ENCODE data around the gene DBN1. TPM values are rescaled to one million over a fixed set of nuclear protein-coding genes. Genes with fewer than 3 reads are reported as not detected.

DBN1 gene
- total and polyA plus RNA-seq, 10 donors: 6.8 to 26.5 (median 17.0) TPM

DNA sequence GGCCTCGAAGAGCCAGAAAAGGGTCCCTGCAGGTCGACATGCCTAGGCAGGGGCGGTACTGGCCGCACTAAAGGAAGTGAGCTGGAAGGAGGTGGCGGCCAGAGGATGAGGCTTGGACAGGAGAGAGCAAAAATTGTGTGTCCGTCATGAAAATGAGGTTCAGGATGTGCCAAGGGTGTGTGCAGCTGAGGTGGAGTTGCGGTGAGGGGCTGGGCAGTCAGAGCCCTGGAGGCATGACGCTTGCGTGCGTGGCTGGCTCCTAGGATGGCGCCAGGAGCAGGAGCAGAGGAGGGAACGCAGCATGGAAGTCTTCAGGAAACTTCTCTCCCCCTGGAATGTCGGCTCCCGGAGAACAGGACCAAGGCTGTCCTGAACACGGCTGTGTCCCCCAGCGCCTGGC lies 29.5 kb upstream of the DBN1 start:
- DNase-seq: no peak
- no peak for TF ChIP-seq POLR2A (IDR thresholded peaks at IDR 0.05)
- peak in 2 of 3 donors; percentile 40 to 61 for TF ChIP-seq POLR2AphosphoS5 (IDR thresholded peaks at IDR 0.05)
- intact Hi-C loops (cut with DNase I; ENCODE audit: low total_unique reads): loop anchor here (5.0 kb wide), 1 partner anchor 111 kb away; no protein-coding TSS in a partner anchor
- Histone ChIP-seq H3K36me3 (peaks cover 0 to 65% (median 27%) of the 10 kb centered on the region in 6 donors), H3K9me3 (no peaks in the 10 kb centered on the region), H3K4me1 (peaks cover 22 to 99% (median 61%) of the 10 kb centered on the region in 6 donors), H3K4me3 (no peak overlapping the region), H3K27ac (peak overlapping the region in 2 of 8 donors; percentile 60 to 63), H3K27me3 (replicated peaks in 1 of 7) (peaks cover 0 to 13% (median 0%) of the 10 kb centered on the region in 7 donors)
- WGBS, 5 donors: 80 to 86% (median 82%) methylated on average over 15 to 16 of the region's 16 CpGs

DNA sequence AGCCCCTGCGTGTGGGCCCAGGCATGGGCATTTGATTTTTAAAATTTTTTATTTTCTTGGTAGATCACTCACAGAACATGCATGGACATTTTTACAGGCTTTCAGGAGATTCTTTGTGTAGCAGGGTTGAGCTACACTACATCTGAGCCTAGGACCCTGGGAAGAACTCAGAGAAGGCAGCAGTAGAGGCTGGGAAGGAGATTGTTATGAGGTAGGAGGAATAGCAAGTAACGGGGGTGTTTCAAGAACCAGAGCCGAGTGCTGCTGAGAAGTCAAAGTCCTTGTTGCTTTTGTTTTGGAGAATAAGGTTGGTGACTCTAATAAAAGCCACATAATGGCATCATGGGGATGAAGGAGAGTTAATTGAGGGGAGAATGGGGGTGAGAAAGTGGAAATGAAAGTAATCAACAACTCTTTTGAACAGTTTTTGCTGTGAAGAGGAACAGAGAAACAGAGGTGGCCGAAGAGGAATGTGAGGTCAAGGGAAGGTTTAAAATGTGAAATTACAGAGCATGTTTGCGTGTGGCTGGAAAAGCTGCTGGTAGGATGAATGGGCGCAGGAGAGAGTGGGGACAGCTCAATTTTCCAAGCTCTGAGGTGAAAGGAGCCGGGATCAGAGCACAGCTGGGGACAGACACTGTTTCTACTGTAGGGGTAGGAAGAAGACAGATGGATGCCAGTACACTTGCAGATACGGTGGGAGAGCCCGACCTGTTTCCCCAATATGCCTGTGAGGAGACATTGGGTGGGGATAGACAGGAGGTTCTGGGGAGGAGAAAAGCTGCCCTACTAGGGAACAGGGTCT lies 28.6 kb upstream of the DBN1 start:
- WGBS, 5 donors: 52 to 61% (median 57%) methylated on average over 9 of the region's 9 CpGs
- intact Hi-C loops (cut with DNase I; ENCODE audit: low total_unique reads): loop anchor here (5.0 kb wide), 1 partner anchor 110 kb away; no protein-coding TSS in a partner anchor
- H3K4me3 ChIP-seq: no peak overlapping the region
- peak overlapping the region in 4 of 8 donors; percentile 20 to 63 (median 56) for H3K27ac ChIP-seq
- H3K27me3 ChIP-seq (replicated peaks in 1 of 7): peaks cover 0 to 13% (median 0%) of the 10 kb centered on the region in 7 donors
- TF ChIP-seq, protein P1, sequence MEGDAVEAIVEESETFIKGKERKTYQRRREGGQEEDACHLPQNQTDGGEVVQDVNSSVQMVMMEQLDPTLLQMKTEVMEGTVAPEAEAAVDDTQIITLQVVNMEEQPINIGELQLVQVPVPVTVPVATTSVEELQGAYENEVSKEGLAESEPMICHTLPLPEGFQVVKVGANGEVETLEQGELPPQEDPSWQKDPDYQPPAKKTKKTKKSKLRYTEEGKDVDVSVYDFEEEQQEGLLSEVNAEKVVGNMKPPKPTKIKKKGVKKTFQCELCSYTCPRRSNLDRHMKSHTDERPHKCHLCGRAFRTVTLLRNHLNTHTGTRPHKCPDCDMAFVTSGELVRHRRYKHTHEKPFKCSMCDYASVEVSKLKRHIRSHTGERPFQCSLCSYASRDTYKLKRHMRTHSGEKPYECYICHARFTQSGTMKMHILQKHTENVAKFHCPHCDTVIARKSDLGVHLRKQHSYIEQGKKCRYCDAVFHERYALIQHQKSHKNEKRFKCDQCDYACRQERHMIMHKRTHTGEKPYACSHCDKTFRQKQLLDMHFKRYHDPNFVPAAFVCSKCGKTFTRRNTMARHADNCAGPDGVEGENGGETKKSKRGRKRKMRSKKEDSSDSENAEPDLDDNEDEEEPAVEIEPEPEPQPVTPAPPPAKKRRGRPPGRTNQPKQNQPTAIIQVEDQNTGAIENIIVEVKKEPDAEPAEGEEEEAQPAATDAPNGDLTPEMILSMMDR (IDR thresholded peaks at IDR 0.05 in 8 of 11, conservative IDR thresholded peaks at IDR 0.05 in 3 of 11): no peak
- peak in 1 of 3 donors; percentile 10 for TF ChIP-seq POLR2AphosphoS5 (IDR thresholded peaks at IDR 0.05)
- TF ChIP-seq POLR2A (IDR thresholded peaks at IDR 0.05): no peak
- no peak for DNase-seq
- peaks cover 22 to 98% (median 58%) of the 10 kb centered on the region in 6 donors for H3K4me1 ChIP-seq
- H3K9me3 ChIP-seq: no peaks in the 10 kb centered on the region
- H3K36me3 ChIP-seq: peaks cover 0 to 57% (median 27%) of the 10 kb centered on the region in 6 donors

DNA sequence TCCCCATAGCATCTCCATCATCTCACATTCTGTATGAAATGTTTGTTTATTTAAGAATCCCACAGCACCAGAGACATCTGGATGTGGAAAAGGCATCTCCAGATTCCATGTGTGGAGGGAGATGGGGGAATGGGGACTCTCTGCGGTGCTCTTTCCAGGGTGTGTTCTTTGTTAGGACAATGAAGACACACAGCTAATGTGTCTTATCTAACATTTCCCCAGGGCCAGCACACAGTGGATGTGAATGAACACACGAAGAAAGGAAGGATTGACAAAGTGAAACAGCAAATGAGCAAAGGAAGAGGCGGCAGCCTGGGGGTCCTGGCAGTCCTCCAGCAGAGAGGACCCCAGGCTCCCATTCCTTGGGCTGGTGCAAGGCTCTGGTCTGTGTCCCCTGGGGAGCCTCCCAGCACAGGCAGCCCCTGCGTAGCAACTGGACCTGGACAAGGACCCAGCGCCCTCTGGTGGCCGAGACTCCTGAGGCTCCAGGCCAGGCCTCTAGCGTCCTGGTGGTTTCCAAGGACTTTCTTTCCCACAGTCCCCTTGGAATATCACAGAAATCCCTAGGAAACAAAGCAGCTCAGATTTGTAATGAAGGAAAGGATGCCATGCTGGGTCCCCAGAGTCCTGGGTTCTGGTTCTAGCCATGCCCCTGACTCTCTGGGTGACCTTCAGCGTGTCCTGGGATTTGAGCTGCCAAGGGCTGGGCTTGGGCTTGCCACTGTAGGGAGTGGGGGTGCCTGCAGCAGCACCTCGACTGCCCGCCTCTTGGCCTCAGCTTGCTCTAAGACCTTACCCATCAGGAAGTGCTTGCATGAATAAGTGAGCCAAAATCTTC lies 27.5 kb upstream of the DBN1 start:
- H3K4me3 ChIP-seq: no peak overlapping the region
- H3K27me3 ChIP-seq (replicated peaks in 1 of 7): peaks cover 0 to 13% (median 0%) of the 10 kb centered on the region in 7 donors
- H3K27ac ChIP-seq: peak overlapping the region in 3 of 8 donors; percentile 38 to 60 (median 52)
- peaks cover 30 to 98% (median 63%) of the 10 kb centered on the region in 6 donors for H3K4me1 ChIP-seq
- H3K36me3 ChIP-seq: peaks cover 0 to 45% (median 27%) of the 10 kb centered on the region in 6 donors
- DNase-seq: peak; percentile 97
- intact Hi-C loops (cut with DNase I; ENCODE audit: low total_unique reads): loop anchor here (5.0 kb wide), 1 partner anchor 109 kb away; no protein-coding TSS in a partner anchor
- peak; percentile 68 to 83 (median 71) for TF ChIP-seq POLR2AphosphoS5 (IDR thresholded peaks at IDR 0.05)
- TF ChIP-seq, protein P1 (IDR thresholded peaks at IDR 0.05 in 8 of 11, conservative IDR thresholded peaks at IDR 0.05 in 3 of 11): peak; percentile 73 to 97 (median 95)
- TF ChIP-seq POLR2A (IDR thresholded peaks at IDR 0.05): no peak
- WGBS, 5 donors: 15 to 28% (median 17%) methylated on average over 3 to 10 of the region's 10 CpGs
- H3K9me3 ChIP-seq: no peaks in the 10 kb centered on the region

DNA sequence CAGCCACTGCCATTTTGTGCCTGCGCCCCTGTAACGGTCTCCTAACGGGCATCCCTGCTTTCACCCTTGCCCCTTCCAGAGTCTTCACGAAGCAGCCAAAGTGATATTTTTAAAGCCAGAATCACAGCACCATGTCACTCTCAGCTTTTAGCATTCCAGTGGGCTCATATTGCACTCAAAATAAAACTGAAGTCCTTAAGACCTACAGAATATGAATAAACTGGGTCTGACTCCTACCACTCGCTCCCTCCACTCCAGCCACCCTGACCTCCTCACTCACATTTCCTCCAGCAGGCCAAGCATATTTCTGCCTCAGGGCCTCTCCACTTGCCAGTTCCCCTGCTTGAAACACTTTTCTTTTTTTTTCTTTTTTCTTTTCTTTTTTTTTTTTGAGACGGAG lies 26.4 kb upstream of the DBN1 start:
- Histone ChIP-seq H3K9me3 (no peaks in the 10 kb centered on the region), H3K27ac (no peak overlapping the region), H3K36me3 (peaks cover 0 to 35% (median 19%) of the 10 kb centered on the region in 6 donors), H3K4me1 (peaks cover 41 to 98% (median 74%) of the 10 kb centered on the region in 6 donors), H3K4me3 (no peak overlapping the region), H3K27me3 (replicated peaks in 1 of 7) (peaks cover 0 to 13% (median 0%) of the 10 kb centered on the region in 7 donors)
- TF ChIP-seq POLR2A (IDR thresholded peaks at IDR 0.05): no peak
- TF ChIP-seq, protein P1 (IDR thresholded peaks at IDR 0.05 in 8 of 11, conservative IDR thresholded peaks at IDR 0.05 in 3 of 11): no peak
- no peak for TF ChIP-seq POLR2AphosphoS5 (IDR thresholded peaks at IDR 0.05)
- WGBS, 5 donors: 73 to 80% (median 76%) methylated on average over 6 of the region's 6 CpGs
- no peak for DNase-seq
- intact Hi-C loops (cut with DNase I; ENCODE audit: low total_unique reads): loop anchor here (5.0 kb wide), 1 partner anchor 108 kb away; no protein-coding TSS in a partner anchor
